C4-2B (cell line): ENCODE results near the gene TJP1.
A peak's percentile ranks its signal among the peaks of the same experiment; 100 is the strongest.

Experiments
- H3K27ac ChIP-seq: fragments of 450-650 bp; 2 replicates; pipeline ENCODE4 v1.5.1; 2017
- CTCF ChIP-seq: fragments of 450-650 bp; conservative IDR thresholded peaks from 2 replicates; pipeline ENCODE4 v1.5.1; 2017; ENCODE audit warnings: mild to moderate bottlenecking
- ZFX ChIP-seq: fragments of 450-650 bp; IDR thresholded peaks from 2 replicates; pipeline ENCODE4 v1.6.1; 2017

The TJP1 gene

GRCh38 chr15:29862271-29862670 is 40.0 kb upstream of the TJP1 start:
- no peak for TF ChIP-seq CTCF
- TF ChIP-seq ZFX: no peak
- 0 out of 2 replicates have a peak overlapping the region, but pooled peaks have one; percentile 10 for H3K27ac ChIP-seq

- TF ChIP-seq CTCF (no peak), ZFX (no peak)
- H3K27ac ChIP-seq: no peak overlapping the region
Observed at GRCh38 chr15:29860872-29861271, 38.6 kb upstream of the TJP1 start.

- no peak overlapping the region for H3K27ac ChIP-seq
- no peak for TF ChIP-seq CTCF
- TF ChIP-seq ZFX: no peak
Observed at GRCh38 chr15:29859973-29860715, 37.9 kb upstream of the TJP1 start.

GRCh38 chr15:29859293-29859692 is 37.0 kb upstream of the TJP1 start:
- TF ChIP-seq CTCF: no peak
- no peak for TF ChIP-seq ZFX
- no peak overlapping the region for H3K27ac ChIP-seq

GRCh38 chr15:29857221-29857789 is 35.0 kb upstream of the TJP1 start:
- no peak for TF ChIP-seq ZFX
- TF ChIP-seq CTCF: no peak
- peak overlapping the region; percentile 46 for H3K27ac ChIP-seq

GRCh38 chr15:29854413-29854812 is 32.1 kb upstream of the TJP1 start:
- peak overlapping the region; percentile 76 for H3K27ac ChIP-seq

More at GRCh38 chr15:29854413-29854812, 32.1 kb upstream of the TJP1 start:
- TF ChIP-seq CTCF (no peak), ZFX (no peak)
